Upper lobe of right lung (tissue), 1 donor: Measurements from ENCODE around the gene A3GALT2. TPM values are rescaled to one million over a fixed set of nuclear protein-coding genes. Genes with fewer than 3 reads are reported as not detected.
A peak's percentile ranks its signal among the peaks of the same experiment; 100 is the strongest.
"Not testable (repeated sequence)": the region's sequence is repeated elsewhere in the genome, so short reads cannot be mapped to it uniquely, and the experiment has no call there.

Source experiments
- ATAC-seq: fragments of 200-7000 bp; cut with Tn5 transposase; one replicate; pipeline ENCODE4 v1.9.1; 2020; ENCODE audit warnings: mild to moderate bottlenecking, moderate library complexity
- DNase-seq: peaks from one replicate; pipeline ENCODE4 v3.0.0-alpha.2; 2020
- H3K27ac ChIP-seq: fragments of 200-600 bp; one replicate; pipeline ENCODE4 v1.8.0; 2022
- H3K27me3 ChIP-seq: fragments of 200-600 bp; one replicate; pipeline ENCODE4 v1.8.0; 2022; ENCODE audit warnings: mild to moderate bottlenecking
- H3K36me3 ChIP-seq: fragments of 200-600 bp; one replicate; pipeline ENCODE4 v1.8.0; 2022
- H3K4me1 ChIP-seq: fragments of 200-600 bp; one replicate; pipeline ENCODE4 v1.8.0; 2022
- H3K4me3 ChIP-seq: fragments of 200-600 bp; one replicate; pipeline ENCODE4 v1.8.0; 2022; ENCODE audit warnings: mild to moderate bottlenecking
- H3K9me3 ChIP-seq: fragments of 200-600 bp; one replicate; pipeline ENCODE4 v1.8.0; 2022
- CTCF ChIP-seq: fragments of 200-600 bp; IDR thresholded peaks from one replicate; pipeline ENCODE4 v1.8.0; 2022; ENCODE audit warnings: antibody characterized with exemption
- intact Hi-C: fragments of 100-400 bp; cut with DNase I; formaldehyde crosslinking; loops from one replicate; pipeline ENCODE4 v1.11.0; 2022
- total RNA-seq: library from RNA; stranded (reverse); fragmentation: NEBNext Ultra II Directional; extraction: Animal tissue kit (Norgen Biotek cat#: 25700); gene quantifications from one replicate; pipeline ENCODE4 v1.2.1, GENCODE V29; 2021
- donor health status: DM: no; HTN: yes; CAD: no; lungs with severe emphysema.

A3GALT2 gene
- total RNA-seq, 1 donor from 2014 or later, result not detected

GRCh38 chr1:33317354-33317753, 3.5 kb downstream of the A3GALT2 start:
- no peak for ATAC-seq
- Histone ChIP-seq H3K27me3 (no peaks in the 10 kb centered on the region), H3K4me3 (no peak overlapping the region), H3K27ac (no peak overlapping the region), H3K9me3 (no peaks in the 10 kb centered on the region), H3K36me3 (no peaks in the 10 kb centered on the region), H3K4me1 (no peaks in the 10 kb centered on the region)
- no peak for TF ChIP-seq CTCF
- DNase-seq, result peak; percentile 6
- intact Hi-C loops, result no loop called here

- DNase-seq (peak; percentile 47), ATAC-seq (no peak)
- Histone ChIP-seq H3K4me3 (no peak overlapping the region), H3K36me3 (no peaks in the 10 kb centered on the region), H3K4me1 (no peaks in the 10 kb centered on the region), H3K27me3 (no peaks in the 10 kb centered on the region), H3K27ac (no peak overlapping the region), H3K9me3 (no peaks in the 10 kb centered on the region)
- intact Hi-C loops, result no loop called here
- TF ChIP-seq CTCF, result no peak
These were observed 4.3 kb downstream of the A3GALT2 start for GRCh38 chr1:33316601-33317000.

GRCh38 chr1:33314416-33314815, 6.5 kb downstream of the A3GALT2 start:
- no peaks in the 10 kb centered on the region for H3K27me3 ChIP-seq
- intact Hi-C loops, result no loop called here
- DNase-seq (peak; percentile 37), ATAC-seq (no peak)
- no peak overlapping the region for H3K4me3 ChIP-seq
- H3K36me3 ChIP-seq, result no peaks in the 10 kb centered on the region
- H3K4me1 ChIP-seq, result no peaks in the 10 kb centered on the region
- no peak overlapping the region for H3K27ac ChIP-seq
- H3K9me3 ChIP-seq, result no peaks in the 10 kb centered on the region
- no peak for TF ChIP-seq CTCF

DNA sequence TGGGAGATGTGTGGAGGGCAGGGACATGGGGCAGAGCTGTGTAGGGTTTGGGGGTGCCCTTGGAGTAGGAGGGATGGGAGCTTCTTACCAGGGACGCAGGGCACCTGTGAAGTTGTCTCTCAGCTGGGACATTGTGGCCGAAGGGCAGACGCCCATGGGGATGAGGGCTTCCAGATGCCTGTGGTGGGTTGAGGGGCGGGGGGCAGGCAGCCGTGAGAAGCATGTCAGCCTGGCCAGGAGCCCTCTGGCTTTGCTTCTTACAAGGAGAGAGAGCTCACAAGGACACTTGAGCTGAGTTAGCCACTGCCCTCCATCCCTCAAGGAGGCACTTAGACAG, 8.5 kb downstream of the A3GALT2 start:
- peak; percentile 37 for ATAC-seq
- intact Hi-C loops, result no loop called here
- Histone ChIP-seq H3K4me3 (no peak overlapping the region), H3K36me3 (no peaks in the 10 kb centered on the region), H3K27me3 (no peaks in the 10 kb centered on the region), H3K4me1 (no peaks in the 10 kb centered on the region), H3K9me3 (no peaks in the 10 kb centered on the region), H3K27ac (no peak overlapping the region)
- peak; percentile 50 for DNase-seq
- TF ChIP-seq CTCF, result no peak

GRCh38 chr1:33311706-33312412, 9.0 kb downstream of the A3GALT2 start:
- Histone ChIP-seq H3K4me3 (no peak overlapping the region), H3K27ac (no peak overlapping the region), H3K9me3 (no peaks in the 10 kb centered on the region), H3K36me3 (no peaks in the 10 kb centered on the region), H3K4me1 (peaks cover 3% of the 10 kb centered on the region), H3K27me3 (peaks cover 3% of the 10 kb centered on the region)
- intact Hi-C loops, result no loop called here
- no peak for ATAC-seq
- TF ChIP-seq CTCF, result no peak
- peak; percentile 32 for DNase-seq

DNA sequence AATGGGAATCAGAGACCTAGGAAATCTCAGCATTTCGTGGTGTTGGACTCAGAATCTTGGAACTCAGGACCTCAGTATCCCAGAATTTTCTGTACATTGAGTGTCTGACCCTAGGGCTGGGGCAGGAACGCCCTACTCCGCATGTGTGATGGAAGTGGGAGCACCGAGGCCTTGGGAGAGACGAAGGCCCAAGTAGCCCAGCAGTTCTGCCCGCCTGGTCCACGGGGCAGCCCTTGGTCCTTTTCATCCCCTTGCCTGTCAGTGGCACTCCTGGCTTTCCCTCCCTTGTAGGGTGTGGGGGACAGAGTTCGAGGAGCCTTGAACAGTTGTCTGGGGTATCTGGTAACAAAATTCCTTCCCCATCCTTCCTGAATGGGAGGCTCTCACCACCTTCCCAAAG, 10.2 kb downstream of the A3GALT2 start:
- Histone ChIP-seq H3K36me3 (no peaks in the 10 kb centered on the region), H3K27ac (no peak overlapping the region), H3K4me1 (peaks cover 10% of the 10 kb centered on the region), H3K9me3 (no peaks in the 10 kb centered on the region), H3K27me3 (peaks cover 8% of the 10 kb centered on the region), H3K4me3 (no peak overlapping the region)
- intact Hi-C loops, result no loop called here
- ATAC-seq, result no peak
- peak; percentile 26 for DNase-seq
- no peak for TF ChIP-seq CTCF

DNA sequence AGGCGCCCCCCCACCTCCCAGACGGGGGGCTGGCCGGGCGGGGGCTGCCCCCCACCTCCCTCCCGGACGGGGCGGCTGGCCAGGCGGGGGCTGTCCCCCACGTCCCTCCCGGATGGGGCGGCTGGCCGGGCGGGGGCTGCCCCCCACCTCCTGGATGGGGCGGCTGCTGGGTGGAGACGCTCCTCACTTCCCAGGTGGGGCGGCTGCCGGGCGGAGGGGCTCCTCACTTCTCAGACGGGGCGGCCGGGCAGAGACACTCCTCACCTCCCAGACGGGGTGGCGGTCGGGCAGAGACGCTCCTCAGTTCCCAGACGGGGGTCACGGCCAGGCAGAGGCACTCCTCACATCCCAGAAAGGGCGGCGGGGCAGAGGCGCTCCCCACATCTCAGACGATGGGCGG, 11.5 kb downstream of the A3GALT2 start:
- H3K36me3 ChIP-seq, ATAC-seq, H3K27ac ChIP-seq, H3K4me1 ChIP-seq, H3K4me3 ChIP-seq, H3K9me3 ChIP-seq, intact Hi-C loops, H3K27me3 ChIP-seq: not testable (repeated sequence)
- DNase-seq, result peak; percentile 48
